Mesenchymal stem cell (in vitro differentiated cells and primary cell): Measurements from ENCODE around the gene AVPI1.
"Not testable (repeated sequence)": the region's sequence is repeated elsewhere in the genome, so short reads cannot be mapped to it uniquely, and the experiment has no call there.

Source experiments
- DNase-seq: peaks from one replicate; pipeline ENCODE4 v3.0.0-alpha.2; 2013
- H2AFZ ChIP-seq: one replicate; pipeline ENCODE4 v1.6.1; 2013; ENCODE audit warnings: low read depth, mild to moderate bottlenecking, control low read depth, inconsistent platforms, low read length, moderate library complexity
- H2AK5ac ChIP-seq: 2 replicates; pipeline ENCODE4 v1.6.1; 2013; ENCODE audit warnings: low read length, moderate library complexity, mild to moderate bottlenecking, inconsistent platforms; ENCODE audit not compliant: severe bottlenecking
- H2BK120ac ChIP-seq: one replicate; pipeline ENCODE4 v1.6.1; 2013; ENCODE audit warnings: low read depth, mild to moderate bottlenecking, inconsistent platforms, low read length, moderate library complexity
- H2BK12ac ChIP-seq, 2 experiments: one replicate each; pipeline ENCODE4 v1.6.1; 2013; ENCODE audit warnings: inconsistent platforms in 2 of 2, low read length in 2 of 2, mild to moderate bottlenecking in 2 of 2, moderate library complexity in 2 of 2, control low read depth in 1 of 2
- H2BK15ac ChIP-seq: one replicate; pipeline ENCODE4 v1.6.1; 2013; ENCODE audit warnings: mild to moderate bottlenecking, low read depth, inconsistent platforms; ENCODE audit not compliant: poor library complexity, severe bottlenecking
- H2BK5ac ChIP-seq: 2 replicates; pipeline ENCODE4 v1.6.1; 2013; ENCODE audit warnings: low read depth, mild to moderate bottlenecking, low read length, control low read depth, inconsistent platforms; ENCODE audit not compliant: poor library complexity, severe bottlenecking
- H3K14ac ChIP-seq, 2 experiments: one replicate each; pipeline ENCODE4 v1.6.1; 2013; ENCODE audit warnings: inconsistent platforms in 2 of 2, low read length in 2 of 2, control low read depth in 1 of 2, mild to moderate bottlenecking in 1 of 2, moderate library complexity in 1 of 2
- H3K18ac ChIP-seq, 2 experiments: one replicate each; pipeline ENCODE4 v1.6.1; 2013; ENCODE audit warnings: inconsistent platforms in 2 of 2, low read length in 2 of 2, control low read depth in 1 of 2, low read depth in 1 of 2, mild to moderate bottlenecking in 1 of 2
- H3K23ac ChIP-seq, 2 experiments: one replicate each; pipeline ENCODE4 v1.6.1; 2013; ENCODE audit warnings: inconsistent platforms in 2 of 2, low read length in 2 of 2, mild to moderate bottlenecking in 2 of 2, moderate library complexity in 2 of 2, control low read depth in 1 of 2
- H3K27ac ChIP-seq: 2 replicates; pipeline ENCODE4 v1.5.1; 2013; ENCODE audit warnings: mild to moderate bottlenecking, moderate library complexity, low read length, control low read depth, inconsistent platforms; ENCODE audit not compliant: poor library complexity, severe bottlenecking
- H3K27me3 ChIP-seq, 2 experiments: 2 replicates each; pipeline versions ENCODE4 v1.6.1 to v1.7.0; 2013; ENCODE audit warnings: low read length in 2 of 2, mild to moderate bottlenecking in 2 of 2, moderate library complexity in 2 of 2, control low read depth in 1 of 2, inconsistent platforms in 1 of 2; ENCODE audit not compliant: control insufficient read depth in 1 of 2, insufficient read depth in 1 of 2
- H3K36me3 ChIP-seq, 2 experiments: 2 replicates each; pipeline versions ENCODE4 v1.6.1 to v1.7.0; 2013; ENCODE audit warnings: low read length in 2 of 2, control low read depth in 1 of 2, inconsistent platforms in 1 of 2, low read depth in 1 of 2, mild to moderate bottlenecking in 1 of 2; ENCODE audit not compliant: insufficient read depth in 2 of 2, control insufficient read depth in 1 of 2
- H3K4ac ChIP-seq, 2 experiments: one replicate each; pipeline ENCODE4 v1.6.1; 2013; ENCODE audit warnings: inconsistent platforms in 2 of 2, low read length in 2 of 2, mild to moderate bottlenecking in 2 of 2, moderate library complexity in 2 of 2, control low read depth in 1 of 2, low read depth in 1 of 2
- H3K4me1 ChIP-seq: 2 replicates; pipeline ENCODE4 v1.6.1; 2013; ENCODE audit warnings: low read depth, low read length, control low read depth; ENCODE audit not compliant: control insufficient read depth, insufficient read depth
- H3K4me2 ChIP-seq: 2 replicates; pipeline ENCODE4 v1.6.1; 2013; ENCODE audit warnings: low read length, mild to moderate bottlenecking, inconsistent platforms; ENCODE audit not compliant: poor library complexity, severe bottlenecking
- H3K4me3 ChIP-seq, 2 experiments: 2 replicates each; pipeline versions ENCODE4 v1.5.1 to v1.7.0; 2013; ENCODE audit warnings: low read length in 2 of 2, mild to moderate bottlenecking in 2 of 2, control low read depth in 1 of 2, low read depth in 1 of 2; ENCODE audit not compliant: insufficient read depth in 1 of 2
- H3K79me1 ChIP-seq: replicated peaks from 2 replicates; pipeline ENCODE4 v1.6.1; 2013; ENCODE audit warnings: mild to moderate bottlenecking, control low read depth, low read length, inconsistent platforms; ENCODE audit not compliant: poor library complexity, severe bottlenecking
- H3K9ac ChIP-seq: 2 replicates; pipeline ENCODE4 v1.7.0; 2013; ENCODE audit warnings: mild to moderate bottlenecking, low read length, moderate library complexity
- H3K9me3 ChIP-seq: 2 replicates; pipeline ENCODE4 v1.7.0; 2013; ENCODE audit warnings: mild to moderate bottlenecking, low read length; ENCODE audit not compliant: control insufficient read depth
- H4K8ac ChIP-seq: one replicate; pipeline ENCODE4 v1.6.1; 2013; ENCODE audit warnings: inconsistent platforms, mild to moderate bottlenecking, low read length, moderate library complexity
- H4K91ac ChIP-seq: one replicate; pipeline ENCODE4 v1.6.1; 2013; ENCODE audit warnings: mild to moderate bottlenecking, low read length, inconsistent platforms
- WGBS: methylation state at CpG from one replicate; pipeline ENCODE4 v1.1.7; 2013; ENCODE audit warnings: mixed read lengths; 5-methylcytosine and 5-hydroxymethylcytosine counted together

AVPI1 gene

GRCh38 chr10:97684866-97685394 lies 2.1 kb downstream of the AVPI1 start:
- Histone ChIP-seq H4K91ac (no peak overlapping the region), H2AK5ac (no peak overlapping the region), H3K14ac (no peak overlapping the region), H3K4ac (no peak overlapping the region), H3K36me3 (peaks cover 0 to 10% of the 10 kb centered on the region in 2 experiments), H3K4me2 (no peak overlapping the region), H2BK12ac (no peak overlapping the region), H2BK120ac (no peak overlapping the region), H4K8ac (no peak overlapping the region), H3K79me1 (peaks cover 10% of the 10 kb centered on the region), H3K9ac (peak overlapping the region; percentile 96), H2AFZ (no peak overlapping the region), H2BK15ac (no peak overlapping the region), H2BK5ac (no peak overlapping the region), H3K27me3 (no peaks in the 10 kb centered on the region), H3K27ac (no peak overlapping the region), H3K18ac (no peak overlapping the region), H3K23ac (no peak overlapping the region), H3K9me3 (no peaks in the 10 kb centered on the region), H3K4me1 (peaks cover 21% of the 10 kb centered on the region), H3K4me3 (peak overlapping the region in 1 of 2 experiments; percentile 97)
- WGBS: 100% methylated on average over 2 of the region's 5 CpGs
- DNase-seq: peak; percentile 31

GRCh38 chr10:97684368-97684713 lies 2.7 kb downstream of the AVPI1 start:
- not testable (repeated sequence) for H3K27ac ChIP-seq, H2BK12ac ChIP-seq, H2BK15ac ChIP-seq, H2BK5ac ChIP-seq, H3K27me3 ChIP-seq, H2AFZ ChIP-seq, H3K23ac ChIP-seq, H3K14ac ChIP-seq, H2AK5ac ChIP-seq, H2BK120ac ChIP-seq, H3K9me3 ChIP-seq, H4K91ac ChIP-seq, H3K4me2 ChIP-seq, H4K8ac ChIP-seq, H3K4ac ChIP-seq, DNase-seq, H3K18ac ChIP-seq
- peaks cover 5 to 16% of the 10 kb centered on the region in 2 experiments for H3K36me3 ChIP-seq
- peaks cover 20% of the 10 kb centered on the region for H3K4me1 ChIP-seq
- H3K9ac ChIP-seq: peak overlapping the region; percentile 96
- peaks cover 10% of the 10 kb centered on the region for H3K79me1 ChIP-seq
- H3K4me3 ChIP-seq: peak overlapping the region in 1 of 2 experiments; percentile 97
- 83% methylated on average over 2 of the region's 7 CpGs for WGBS

- Histone ChIP-seq H3K79me1 (peaks cover 10% of the 10 kb centered on the region), H3K4me2 (no peak overlapping the region), H3K4me1 (peaks cover 20% of the 10 kb centered on the region), H3K27ac (no peak overlapping the region), H2BK12ac (peak overlapping the region in 1 of 2 experiments; percentile 10), H2BK5ac (no peak overlapping the region), H3K14ac (no peak overlapping the region), H2BK15ac (no peak overlapping the region), H3K18ac (peak overlapping the region in 1 of 2 experiments; percentile 1), H3K36me3 (peaks cover 6 to 21% of the 10 kb centered on the region in 2 experiments), H2AFZ (peak overlapping the region; percentile 19), H2AK5ac (peak overlapping the region; percentile 30), H3K9ac (peak overlapping the region; percentile 96), H4K8ac (no peak overlapping the region), H3K4me3 (peak overlapping the region in 1 of 2 experiments; percentile 97), H4K91ac (no peak overlapping the region), H3K23ac (no peak overlapping the region), H3K4ac (peak overlapping the region in 1 of 2 experiments; percentile 69), H2BK120ac (peak overlapping the region; percentile 23), H3K9me3 (no peaks in the 10 kb centered on the region), H3K27me3 (no peaks in the 10 kb centered on the region)
- WGBS: 66% methylated on average over 9 of the region's 9 CpGs
- DNase-seq: peak; percentile 60
Measured at GRCh38 chr10:97683556-97684367, 3.3 kb downstream of the AVPI1 start.

- H2AFZ ChIP-seq: no peak overlapping the region
- peaks cover 15 to 37% of the 10 kb centered on the region in 2 experiments for H3K36me3 ChIP-seq
- H3K9me3 ChIP-seq: no peaks in the 10 kb centered on the region
- no peak overlapping the region for H3K4me3 ChIP-seq
- H3K27ac ChIP-seq: no peak overlapping the region
- H3K14ac ChIP-seq: no peak overlapping the region
- no peak overlapping the region for H3K23ac ChIP-seq
- no peaks in the 10 kb centered on the region for H3K27me3 ChIP-seq
- H3K4me2 ChIP-seq: no peak overlapping the region
- H2BK15ac ChIP-seq: no peak overlapping the region
- 95% methylated on average over 4 of the region's 4 CpGs for WGBS
- no peak overlapping the region for H3K18ac ChIP-seq
- H4K8ac ChIP-seq: no peak overlapping the region
- H2AK5ac ChIP-seq: peak overlapping the region; percentile 23
- H3K79me1 ChIP-seq: peaks cover 10% of the 10 kb centered on the region
- no peak overlapping the region for H2BK12ac ChIP-seq
- H3K4ac ChIP-seq: no peak overlapping the region
- H3K4me1 ChIP-seq: peaks cover 17% of the 10 kb centered on the region
- DNase-seq: no peak
- H2BK5ac ChIP-seq: no peak overlapping the region
- no peak overlapping the region for H2BK120ac ChIP-seq
- H4K91ac ChIP-seq: no peak overlapping the region
- peak overlapping the region; percentile 6 for H3K9ac ChIP-seq
Measured at GRCh38 chr10:97682042-97682441, 5.0 kb downstream of the AVPI1 start.
